Gastrocnemius medialis (tissue), 4 donors: ENCODE measurements around the gene IQGAP1.

ENCODE experiments used
- POLR2A ChIP-seq, 2 donors: fragments of 450-650 bp; IDR thresholded peaks; one replicate each; pipeline ENCODE4 v1.6.1; 2017; ENCODE audit warnings: antibody characterized with exemption in 2 of 2, mild to moderate bottlenecking in 2 of 2, moderate library complexity in 2 of 2
- TF ChIP-seq, protein P1 (sequence below), 5 experiments: fragments of 450-650 bp in 3 of 5; fragments of 200-600 bp in 2 of 5; sonication (generic) in 2 of 5; IDR thresholded peaks in 4 of 5; conservative IDR thresholded peaks in 1 of 5; 1 replicate in 4 of 5; 2 replicates in 1 of 5; pipeline ENCODE4 v1.5.1; 2016 to 2019; ENCODE audit warnings: antibody characterized with exemption in 5 of 5, mild to moderate bottlenecking in 3 of 5, moderate library complexity in 3 of 5

DNA sequence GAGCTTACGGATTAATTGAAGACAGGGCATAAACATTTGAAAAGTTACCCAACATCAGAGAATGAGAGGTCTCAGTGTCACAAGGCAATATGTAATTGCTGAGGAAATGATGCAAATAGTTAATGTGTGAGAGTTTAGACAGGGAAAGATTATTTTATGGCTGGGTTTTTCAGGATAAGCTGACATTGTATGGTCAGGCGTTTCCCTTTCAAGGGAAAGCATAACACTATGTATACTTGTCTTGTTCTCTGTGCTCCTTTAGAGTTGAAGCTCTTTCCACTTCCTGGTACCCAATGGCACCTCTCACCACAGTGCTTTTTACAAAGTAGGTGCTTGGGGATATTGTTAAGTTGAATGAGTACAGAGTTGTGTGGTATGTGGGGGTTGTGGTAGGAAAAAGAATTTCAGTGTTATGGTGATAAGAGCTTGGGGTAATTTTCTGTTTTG is 19.9 kb downstream of the IQGAP1 start:
- TF ChIP-seq, protein P1, sequence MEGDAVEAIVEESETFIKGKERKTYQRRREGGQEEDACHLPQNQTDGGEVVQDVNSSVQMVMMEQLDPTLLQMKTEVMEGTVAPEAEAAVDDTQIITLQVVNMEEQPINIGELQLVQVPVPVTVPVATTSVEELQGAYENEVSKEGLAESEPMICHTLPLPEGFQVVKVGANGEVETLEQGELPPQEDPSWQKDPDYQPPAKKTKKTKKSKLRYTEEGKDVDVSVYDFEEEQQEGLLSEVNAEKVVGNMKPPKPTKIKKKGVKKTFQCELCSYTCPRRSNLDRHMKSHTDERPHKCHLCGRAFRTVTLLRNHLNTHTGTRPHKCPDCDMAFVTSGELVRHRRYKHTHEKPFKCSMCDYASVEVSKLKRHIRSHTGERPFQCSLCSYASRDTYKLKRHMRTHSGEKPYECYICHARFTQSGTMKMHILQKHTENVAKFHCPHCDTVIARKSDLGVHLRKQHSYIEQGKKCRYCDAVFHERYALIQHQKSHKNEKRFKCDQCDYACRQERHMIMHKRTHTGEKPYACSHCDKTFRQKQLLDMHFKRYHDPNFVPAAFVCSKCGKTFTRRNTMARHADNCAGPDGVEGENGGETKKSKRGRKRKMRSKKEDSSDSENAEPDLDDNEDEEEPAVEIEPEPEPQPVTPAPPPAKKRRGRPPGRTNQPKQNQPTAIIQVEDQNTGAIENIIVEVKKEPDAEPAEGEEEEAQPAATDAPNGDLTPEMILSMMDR (IDR thresholded peaks at IDR 0.05 in 4 of 5, conservative IDR thresholded peaks at IDR 0.05 in 1 of 5), result no peak
- no peak for TF ChIP-seq POLR2A (IDR thresholded peaks at IDR 0.05)
